Upper lobe of left lung (tissue), 4 donors: ENCODE data around the gene ITGBL1.

Experiments
- CTCF ChIP-seq, 6 experiments: fragments of 450-650 bp in 4 of 6; fragments of 200-600 bp in 2 of 6; sonication (generic) in 2 of 6; IDR thresholded peaks; one replicate each; pipeline ENCODE4 v1.5.1; 2016 to 2019; ENCODE audit warnings: antibody characterized with exemption in 6 of 6
- EP300 ChIP-seq, 4 donors: sonication (generic); formaldehyde crosslinking; IDR thresholded peaks; one replicate each; pipeline ENCODE4 v1.5.1; 2017; ENCODE audit warnings: antibody characterized with exemption in 4 of 4, control low read depth in 2 of 4
- POLR2A ChIP-seq, 4 donors: fragments of 450-650 bp; IDR thresholded peaks; one replicate each; pipeline ENCODE4 v1.5.1; 2016 to 2017; ENCODE audit warnings: antibody characterized with exemption in 4 of 4, mild to moderate bottlenecking in 2 of 4
- POLR2AphosphoS5 ChIP-seq, 2 donors: sonication (generic); formaldehyde crosslinking; IDR thresholded peaks; one replicate each; pipeline ENCODE4 v1.5.1; 2017; ENCODE audit warnings: antibody characterized with exemption in 2 of 2

- no peak for TF ChIP-seq POLR2A (IDR thresholded peaks at IDR 0.05)
- TF ChIP-seq POLR2AphosphoS5 (IDR thresholded peaks at IDR 0.05): no peak
- TF ChIP-seq CTCF (IDR thresholded peaks at IDR 0.05): no peak
- TF ChIP-seq EP300 (IDR thresholded peaks at IDR 0.05): no peak
Observed at GRCh38 chr13:101628900-101629299, 176.4 kb downstream of the ITGBL1 start.
